Measurements from ENCODE around the gene HEATR1.

GRCh38 chr1:236604905-236605806 lies 840 bp upstream of the HEATR1 start:
- TF ChIP-seq CTCF (conservative IDR thresholded peaks at IDR 0.05; ENCODE audit: low read length) (no peak), EZH2phosphoT487 (IDR thresholded peaks at IDR 0.05; ENCODE audit: borderline replicate concordance, low read depth, low read length) (no peak)
